Thoracic aorta (tissue), 2 donors: ENCODE results near the gene SRGAP1. TPM values are rescaled to one million over a fixed set of nuclear protein-coding genes. Genes with fewer than 3 reads are reported as not detected.
"Not testable (repeated sequence)": the region's sequence is repeated elsewhere in the genome, so short reads cannot be mapped to it uniquely, and the experiment has no call there.

Experiments
- ATAC-seq: fragments of 150-250 bp; one replicate; pipeline ENCODE4 v1.8.0; 2017; ENCODE audit warnings: low read depth; ENCODE audit not compliant: insufficient number of reproducible peaks, low FRiP score
- DNase-seq: peaks from one replicate; pipeline ENCODE4 v3.0.0-alpha.2; 2020; ENCODE audit warnings: low spot score
- H3K27ac ChIP-seq, 2 donors: fragments of 200-600 bp; sonication (generic); 1 replicate in 1 of 2; 2 replicates in 1 of 2; pipeline ENCODE4 v1.5.1; 2016; ENCODE audit warnings: mild to moderate bottlenecking in 2 of 2, moderate library complexity in 2 of 2
- H3K27me3 ChIP-seq: fragments of 200-600 bp; sonication (generic); replicated peaks from 2 replicates; pipeline ENCODE4 v1.6.0; 2016; ENCODE audit warnings: mild to moderate bottlenecking; ENCODE audit not compliant: insufficient read depth
- H3K36me3 ChIP-seq: fragments of 200-600 bp; sonication (generic); one replicate; pipeline ENCODE4 v1.5.1; 2016
- H3K4me1 ChIP-seq, 2 donors: fragments of 200-600 bp; sonication (generic); 1 replicate in 1 of 2; 2 replicates in 1 of 2; pipeline versions ENCODE4 v1.5.1 to v1.6.0; 2016; ENCODE audit warnings: low read depth in 2 of 2, mild to moderate bottlenecking in 1 of 2; ENCODE audit not compliant: control insufficient read depth in 1 of 2
- H3K4me3 ChIP-seq: fragments of 200-600 bp; sonication (generic); 2 replicates; pipeline ENCODE4 v1.5.1; 2016; ENCODE audit warnings: mild to moderate bottlenecking
- H3K9me3 ChIP-seq: fragments of 200-600 bp; sonication (generic); 2 replicates; pipeline ENCODE4 v1.5.1; 2016
- CTCF ChIP-seq: fragments of 200-600 bp; sonication (generic); IDR thresholded peaks from one replicate; pipeline ENCODE4 v1.5.1; 2019; ENCODE audit warnings: antibody characterized with exemption
- total RNA-seq, 2 donors: library from RNA; depleted of rRNA; stranded (reverse); fragments of >200 nt; gene quantifications; one replicate each; pipeline versions ENCODE4 v1.1.0 to v1.2.3, GENCODE V29; 2016

Gene SRGAP1
- total RNA-seq, 2 donors from 2014 or later = 7.9 to 24.1 TPM

- Histone ChIP-seq H3K27me3 (no peaks in the 10 kb centered on the region), H3K27ac (no peak overlapping the region), H3K4me3 (no peak overlapping the region), H3K9me3 (no peaks in the 10 kb centered on the region), H3K36me3 (no peaks in the 10 kb centered on the region), H3K4me1 (no peaks in the 10 kb centered on the region)
- no peak for TF ChIP-seq CTCF
- DNase-seq (no peak), ATAC-seq (no peak)
Measured at GRCh38 chr12:64028541-64028940, 184.0 kb downstream of the SRGAP1 start.

GRCh38 chr12:64029013-64029857, 184.7 kb downstream of the SRGAP1 start:
- Histone ChIP-seq H3K4me3 (no peak overlapping the region), H3K4me1 (no peaks in the 10 kb centered on the region), H3K36me3 (no peaks in the 10 kb centered on the region), H3K27me3 (no peaks in the 10 kb centered on the region), H3K9me3 (no peaks in the 10 kb centered on the region), H3K27ac (no peak overlapping the region)
- ATAC-seq (no peak), DNase-seq (no peak)
- no peak for TF ChIP-seq CTCF

- H3K27me3 ChIP-seq = no peaks in the 10 kb centered on the region
- no peaks in the 10 kb centered on the region for H3K4me1 ChIP-seq
- no peak for ATAC-seq
- no peak for DNase-seq
- H3K36me3 ChIP-seq = no peaks in the 10 kb centered on the region
- no peak for TF ChIP-seq CTCF
- no peak overlapping the region for H3K27ac ChIP-seq
- H3K4me3 ChIP-seq = no peak overlapping the region
- H3K9me3 ChIP-seq = no peaks in the 10 kb centered on the region
Measured at GRCh38 chr12:64030155-64030554, 185.7 kb downstream of the SRGAP1 start.

DNA sequence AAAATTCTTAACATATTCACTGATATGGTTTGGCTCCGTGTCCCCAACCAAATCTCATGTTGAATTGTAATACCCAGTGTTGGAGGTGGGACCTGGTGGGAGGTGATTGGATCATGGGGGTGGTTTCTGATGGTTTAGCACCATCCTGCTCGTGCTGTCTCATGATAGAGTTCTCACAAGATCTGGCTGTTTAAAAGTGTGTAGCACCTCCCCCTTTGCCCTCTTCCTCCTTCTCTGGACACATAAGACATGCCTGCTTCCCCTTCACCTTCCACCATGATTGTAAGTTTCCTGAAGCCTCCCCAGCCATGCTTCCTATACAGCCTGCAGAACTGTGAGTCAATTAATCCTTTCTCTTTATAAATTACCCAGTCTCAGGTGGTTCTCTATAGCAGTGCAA, 189.6 kb downstream of the SRGAP1 start:
- not testable (repeated sequence) for H3K36me3 ChIP-seq, H3K9me3 ChIP-seq, ATAC-seq, DNase-seq, H3K4me1 ChIP-seq, H3K27ac ChIP-seq, H3K27me3 ChIP-seq, H3K4me3 ChIP-seq

GRCh38 chr12:64034901-64035576, 190.5 kb downstream of the SRGAP1 start:
- Histone ChIP-seq H3K27ac (no peak overlapping the region), H3K36me3 (no peaks in the 10 kb centered on the region), H3K4me3 (no peak overlapping the region), H3K9me3 (no peaks in the 10 kb centered on the region), H3K4me1 (peaks cover 3 to 15% of the 10 kb centered on the region in 2 donors), H3K27me3 (no peaks in the 10 kb centered on the region)
- DNase-seq = no peak
- TF ChIP-seq CTCF = no peak
- ATAC-seq = no peak
